GM18502 (cell line): ENCODE measurements around the gene PPP6R2.
"Not testable (repeated sequence)": the region's sequence is repeated elsewhere in the genome, so short reads cannot be mapped to it uniquely, and the experiment has no call there.

Experiments
- ATAC-seq: cut with Tn5 transposase; IDR thresholded peaks from one replicate; pipeline ENCODE4 v1.9.1; 2021; ENCODE audit warnings: mild to moderate bottlenecking; ENCODE audit not compliant: unreplicated experiment, poor library complexity

PPP6R2 gene

GRCh38 chr22:50376085-50376651 is 33.0 kb downstream of the PPP6R2 start:
- no peak for ATAC-seq

GRCh38 chr22:50381021-50381555 is 38.0 kb downstream of the PPP6R2 start:
- not testable (repeated sequence) for ATAC-seq

GRCh38 chr22:50396751-50397370 is 53.7 kb downstream of the PPP6R2 start:
- no peak for ATAC-seq

- ATAC-seq, result not testable (repeated sequence)
Observed at GRCh38 chr22:50397371-50398060, 54.4 kb downstream of the PPP6R2 start.

GRCh38 chr22:50398831-50399648 is 55.9 kb downstream of the PPP6R2 start:
- ATAC-seq, result no peak

- ATAC-seq, result no peak
Observed at GRCh38 chr22:50399751-50400331, 56.7 kb downstream of the PPP6R2 start.

GRCh38 chr22:50400406-50400805 is 57.3 kb downstream of the PPP6R2 start:
- no peak for ATAC-seq

GRCh38 chr22:50400931-50401330 is 57.8 kb downstream of the PPP6R2 start:
- no peak for ATAC-seq

GRCh38 chr22:50401907-50402306 is 58.8 kb downstream of the PPP6R2 start:
- no peak for ATAC-seq

GRCh38 chr22:50403701-50404101 is 60.6 kb downstream of the PPP6R2 start:
- ATAC-seq, result no peak

GRCh38 chr22:50406416-50407170 is 63.5 kb downstream of the PPP6R2 start:
- ATAC-seq, result no peak

- no peak for ATAC-seq
Observed at GRCh38 chr22:50408311-50408710, 65.2 kb downstream of the PPP6R2 start.

GRCh38 chr22:50408954-50409353 is 65.8 kb downstream of the PPP6R2 start:
- ATAC-seq, result not testable (repeated sequence)

- ATAC-seq, result no peak
Observed at GRCh38 chr22:50414476-50415248, 71.5 kb downstream of the PPP6R2 start.

GRCh38 chr22:50415426-50415825 is 72.3 kb downstream of the PPP6R2 start:
- ATAC-seq, result no peak

- no peak for ATAC-seq
Observed at GRCh38 chr22:50416996-50417395, 73.9 kb downstream of the PPP6R2 start.

GRCh38 chr22:50417411-50418210 is 74.5 kb downstream of the PPP6R2 start:
- ATAC-seq, result no peak

GRCh38 chr22:50418624-50419023 is 75.5 kb downstream of the PPP6R2 start:
- no peak for ATAC-seq
